ENCODE measurements around the gene FGGY.

The FGGY gene

GRCh38 chr1:59294423-59294822 lies 2.5 kb upstream of the FGGY start (continued):
- TF ChIP-seq AEBP2 (tag by site-specific recombination; IDR thresholded peaks at IDR 0.05; ENCODE audit: borderline replicate concordance) (no peak), ZNF335 (tag by site-specific recombination; conservative IDR thresholded peaks at IDR 0.05) (no peak), ZNF488 (tag by site-specific recombination; IDR thresholded peaks at IDR 0.05) (no peak), YY1 (tag by site-specific recombination; IDR thresholded peaks at IDR 0.05) (no peak)

DNA sequence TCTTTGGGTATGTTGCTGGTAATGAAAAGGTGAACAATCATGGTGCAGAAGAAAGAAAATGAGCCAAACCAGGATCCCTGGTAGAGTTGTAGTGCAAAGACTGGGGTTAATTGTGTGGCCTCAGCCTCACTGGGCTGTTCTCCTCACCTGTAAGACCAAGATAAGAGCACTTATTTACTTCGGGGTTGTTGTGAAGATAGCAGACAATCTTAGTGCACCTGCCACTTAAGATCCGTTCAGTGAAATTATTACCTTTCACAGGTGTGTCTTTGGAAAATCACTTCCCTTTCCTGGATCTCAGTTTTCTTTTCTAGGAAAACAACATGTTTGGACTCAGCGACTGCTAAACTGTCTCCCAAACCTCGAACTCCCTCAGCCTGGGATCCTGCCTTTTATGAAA lies 1.3 kb upstream of the FGGY start:
- no peak overlapping the region for H3K4me3 ChIP-seq (ENCODE audit: low read depth, low read length)
- TF ChIP-seq MZF1 (tag by site-specific recombination; IDR thresholded peaks at IDR 0.05; ENCODE audit: borderline replicate concordance) (no peak), PRDM1 (tag by site-specific recombination; IDR thresholded peaks at IDR 0.05) (0 out of 2 replicates have a peak, but pooled peaks have one; percentile 15)
- ChIA-PET CTCF (interaction anchor here (1.0 kb wide), 1 partner anchor 132 kb away, joined by 3 read pairs; no protein-coding TSS in a partner anchor), POLR2A (interaction anchor here (1.1 kb wide), 1 partner anchor 237 kb away, joined by 3 read pairs; no protein-coding TSS in a partner anchor)
- H3K27ac ChIP-seq (ENCODE audit: extremely low read depth, low read depth, low read length), result peak overlapping the region; percentile 96; the same call in 1 of the 2 replicates
- no peaks in the 10 kb centered on the region for H3K9me3 ChIP-seq (ENCODE audit: control insufficient read depth, insufficient read depth, low read depth, low read length)
- H3K4me1 ChIP-seq (ENCODE audit: control insufficient read depth, insufficient read depth, low read length), result 0 out of 2 replicates have a peak, but pooled peaks cover 2% of the 10 kb centered on the region
- H3K36me3 ChIP-seq (ENCODE audit: control insufficient read depth in 2 of 2, insufficient read depth in 1 of 2, low read length in 2 of 2), result no peaks in the 10 kb centered on the region

DNA sequence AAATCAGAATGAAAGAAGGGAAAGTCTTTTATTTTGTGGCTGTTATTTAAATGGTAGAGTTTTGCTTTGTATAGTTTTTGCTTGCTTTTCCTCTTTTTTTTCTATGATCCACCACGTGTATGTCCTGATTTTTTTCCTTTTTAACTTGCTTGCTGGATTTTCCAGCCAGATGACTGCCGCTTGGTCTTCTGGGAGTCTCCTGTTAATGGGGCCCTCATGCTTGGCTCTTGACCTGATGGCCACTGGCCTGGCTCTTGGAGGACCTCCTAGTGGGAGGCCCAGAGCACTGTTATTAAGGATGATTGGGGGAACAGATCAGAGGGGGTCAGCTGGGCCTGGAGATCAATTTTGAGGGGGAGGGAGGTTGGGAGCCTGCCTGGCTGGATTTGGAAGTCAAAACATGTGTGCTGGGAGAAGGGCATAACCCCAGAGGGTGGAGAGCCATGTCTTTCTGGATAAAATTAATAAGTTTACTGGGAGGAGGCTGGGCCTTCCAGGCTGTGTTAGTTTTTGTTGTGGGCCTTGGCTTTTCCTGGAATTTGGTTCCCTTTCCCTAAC lies 1.2 kb downstream of the FGGY start:
- CTCF ChIA-PET, result no interaction called here
- Histone ChIP-seq H3K36me3 (ENCODE audit: control insufficient read depth in 2 of 2, insufficient read depth in 1 of 2, low read length in 2 of 2) (no peaks in the 10 kb centered on the region), H3K4me1 (ENCODE audit: control insufficient read depth, insufficient read depth, low read length) (0 out of 2 replicates have a peak, but pooled peaks cover 2% of the 10 kb centered on the region), H3K9me3 (ENCODE audit: control insufficient read depth, insufficient read depth, low read depth, low read length) (no peaks in the 10 kb centered on the region), H3K27ac (ENCODE audit: extremely low read depth, low read depth, low read length) (no peak overlapping the region), H3K4me3 (ENCODE audit: low read depth, low read length) (no peak overlapping the region)
- POLR2A ChIA-PET, result interaction anchor here (2.5 kb wide), 1 partner anchor 515 kb away, joined by 8 read pairs; the partner anchor contains the start of gene JUN
- TF ChIP-seq, protein P1, sequence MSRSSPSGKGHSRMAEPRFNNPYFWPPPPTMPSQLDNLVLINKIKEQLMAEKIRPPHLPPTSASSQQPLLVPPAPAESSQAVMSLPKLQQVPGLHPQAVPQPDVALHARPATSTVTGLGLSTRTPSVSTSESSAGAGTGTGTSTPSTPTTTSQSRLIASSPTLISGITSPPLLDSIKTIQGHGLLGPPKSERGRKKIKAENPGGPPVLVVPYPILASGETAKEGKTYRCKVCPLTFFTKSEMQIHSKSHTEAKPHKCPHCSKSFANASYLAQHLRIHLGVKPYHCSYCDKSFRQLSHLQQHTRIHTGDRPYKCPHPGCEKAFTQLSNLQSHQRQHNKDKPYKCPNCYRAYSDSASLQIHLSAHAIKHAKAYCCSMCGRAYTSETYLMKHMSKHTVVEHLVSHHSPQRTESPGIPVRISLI (tag by site-specific recombination; IDR thresholded peaks at IDR 0.05), result 0 out of 2 replicates have a peak, but pooled peaks have one; percentile 3
- no peak for TF ChIP-seq ZNF394 (tag by site-specific recombination; IDR thresholded peaks at IDR 0.05; ENCODE audit: borderline replicate concordance)

DNA sequence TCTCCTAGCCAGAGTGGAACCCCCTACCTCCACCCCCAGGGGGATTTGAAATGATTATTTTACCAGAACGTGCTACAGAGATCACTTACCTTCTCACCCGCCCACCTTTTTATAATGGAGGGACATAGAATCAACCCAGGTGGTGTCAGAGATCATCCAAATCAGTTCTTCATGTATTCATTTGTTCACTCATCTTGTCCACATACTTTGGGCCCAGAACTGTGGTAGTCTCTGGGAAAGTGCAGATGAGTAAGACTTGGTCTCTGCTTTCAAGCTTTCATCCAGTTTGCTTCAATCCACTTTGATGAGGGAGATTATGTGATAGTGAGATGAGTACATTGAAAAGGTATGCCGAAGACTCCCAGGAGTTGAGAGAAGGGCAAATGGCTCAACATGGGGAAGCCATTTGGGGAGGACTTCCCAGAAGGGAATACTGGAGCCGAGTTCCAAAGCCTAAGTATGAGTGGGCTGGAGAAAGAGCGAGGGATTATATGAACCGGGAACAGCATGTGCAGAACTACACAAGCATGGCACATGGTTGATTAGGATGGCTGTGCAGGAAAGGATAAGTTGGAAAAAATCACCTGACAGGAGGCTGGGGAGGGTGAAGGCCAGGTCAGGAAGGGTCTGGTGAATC lies 1.9 kb downstream of the FGGY start:
- ChIA-PET CTCF (no interaction called here), POLR2A (interaction anchor here (2.5 kb wide), 1 partner anchor 516 kb away, joined by 8 read pairs; the partner anchor contains the start of gene JUN)
- Histone ChIP-seq H3K27ac (ENCODE audit: extremely low read depth, low read depth, low read length) (no peak overlapping the region), H3K9me3 (ENCODE audit: control insufficient read depth, insufficient read depth, low read depth, low read length) (no peaks in the 10 kb centered on the region), H3K36me3 (ENCODE audit: control insufficient read depth in 2 of 2, insufficient read depth in 1 of 2, low read length in 2 of 2) (no peaks in the 10 kb centered on the region), H3K4me3 (ENCODE audit: low read depth, low read length) (no peak overlapping the region), H3K4me1 (ENCODE audit: control insufficient read depth, insufficient read depth, low read length) (0 out of 2 replicates have a peak, but pooled peaks cover 2% of the 10 kb centered on the region)
- TF ChIP-seq ZNF473 (tag by site-specific recombination; IDR thresholded peaks at IDR 0.05), result no peak
- TF ChIP-seq ZNF600 (tag by site-specific recombination; IDR thresholded peaks at IDR 0.05), result no peak
- TF ChIP-seq GLI4 (tag by site-specific recombination; IDR thresholded peaks at IDR 0.05), result no peak
- TF ChIP-seq ZNF843 (tag by site-specific recombination; IDR thresholded peaks at IDR 0.05), result no peak
- TF ChIP-seq ZFHX2 (tag by site-specific recombination; conservative IDR thresholded peaks at IDR 0.05), result no peak
- no peak for TF ChIP-seq GFI1B (tag by site-specific recombination; IDR thresholded peaks at IDR 0.05)
- no peak for TF ChIP-seq ZNF391 (tag by site-specific recombination; IDR thresholded peaks at IDR 0.05; ENCODE audit: borderline replicate concordance, low read depth)
- no peak for TF ChIP-seq ZBTB21 (tag by site-specific recombination; IDR thresholded peaks at IDR 0.05)
- no peak for TF ChIP-seq INSM2 (tag by site-specific recombination; IDR thresholded peaks at IDR 0.05)
- TF ChIP-seq, protein P2, sequence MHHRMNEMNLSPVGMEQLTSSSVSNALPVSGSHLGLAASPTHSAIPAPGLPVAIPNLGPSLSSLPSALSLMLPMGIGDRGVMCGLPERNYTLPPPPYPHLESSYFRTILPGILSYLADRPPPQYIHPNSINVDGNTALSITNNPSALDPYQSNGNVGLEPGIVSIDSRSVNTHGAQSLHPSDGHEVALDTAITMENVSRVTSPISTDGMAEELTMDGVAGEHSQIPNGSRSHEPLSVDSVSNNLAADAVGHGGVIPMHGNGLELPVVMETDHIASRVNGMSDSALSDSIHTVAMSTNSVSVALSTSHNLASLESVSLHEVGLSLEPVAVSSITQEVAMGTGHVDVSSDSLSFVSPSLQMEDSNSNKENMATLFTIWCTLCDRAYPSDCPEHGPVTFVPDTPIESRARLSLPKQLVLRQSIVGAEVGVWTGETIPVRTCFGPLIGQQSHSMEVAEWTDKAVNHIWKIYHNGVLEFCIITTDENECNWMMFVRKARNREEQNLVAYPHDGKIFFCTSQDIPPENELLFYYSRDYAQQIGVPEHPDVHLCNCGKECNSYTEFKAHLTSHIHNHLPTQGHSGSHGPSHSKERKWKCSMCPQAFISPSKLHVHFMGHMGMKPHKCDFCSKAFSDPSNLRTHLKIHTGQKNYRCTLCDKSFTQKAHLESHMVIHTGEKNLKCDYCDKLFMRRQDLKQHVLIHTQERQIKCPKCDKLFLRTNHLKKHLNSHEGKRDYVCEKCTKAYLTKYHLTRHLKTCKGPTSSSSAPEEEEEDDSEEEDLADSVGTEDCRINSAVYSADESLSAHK (tag by site-specific recombination; IDR thresholded peaks at IDR 0.05), result no peak
- TF ChIP-seq ZNF624 (tag by site-specific recombination; IDR thresholded peaks at IDR 0.05), result no peak
- TF ChIP-seq SP3 (tag by site-specific recombination; IDR thresholded peaks at IDR 0.05), result no peak

Measured in HEK293 (cell line).